Measurements from ENCODE around the gene COX7B2. TPM values are rescaled to one million over a fixed set of nuclear protein-coding genes. Genes with fewer than 3 reads are reported as not detected.

COX7B2 gene
- polyA plus RNA-seq, 2 of the 4 experiments (the other 2 are of a cell fraction) = not detected

DNA sequence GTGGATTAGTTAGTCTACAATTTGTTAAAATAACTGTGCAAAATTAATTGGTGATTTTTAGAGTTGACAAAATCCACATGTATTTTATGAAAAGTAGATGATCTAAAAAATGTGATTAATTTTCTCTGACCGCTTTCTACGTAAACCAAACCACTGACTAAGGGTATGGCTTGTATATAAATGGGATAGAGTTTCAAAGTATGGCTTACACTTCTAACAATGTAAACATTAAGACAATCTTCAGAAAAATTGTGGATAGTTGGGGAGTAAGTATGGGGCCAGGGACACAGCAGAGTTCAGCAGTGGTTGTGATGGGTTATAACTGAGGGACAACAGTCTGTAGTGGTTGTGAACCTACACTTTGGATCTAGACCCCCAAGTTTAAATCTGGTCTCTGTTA is 44.5 kb upstream of the COX7B2 start (continued):
- no peak for TF ChIP-seq JUNB (IDR thresholded peaks at IDR 0.05)

- no peaks in the 10 kb centered on the region for H3K9me3 ChIP-seq
- FAIRE-seq = no peak
Observed at GRCh38 chr4:46952451-46952850, 43.4 kb upstream of the COX7B2 start.

GRCh38 chr4:46950826-46951225 is 41.8 kb upstream of the COX7B2 start:
- CTCF ChIA-PET = no interaction called here
- no peaks in the 10 kb centered on the region for H3K4me1 ChIP-seq
- H3K9me3 ChIP-seq = no peaks in the 10 kb centered on the region
- 30% methylated on average over 3 of the region's 3 CpGs for WGBS (ENCODE audit: missing lambda C conversion rate)
- ATAC-seq (no peak), FAIRE-seq (no peak), DNase-seq (ENCODE audit: low read depth in 1 of 2, low spot score in 1 of 2) (no peak)
- no peak overlapping the region for H3K4me3 ChIP-seq
- no peak overlapping the region for H3K4me2 ChIP-seq
- TF ChIP-seq EP300 (IDR thresholded peaks at IDR 0.05) (no peak), ZSCAN20 (CRISPR knock-in tag; IDR thresholded peaks at IDR 0.05) (no peak), CEBPB (IDR thresholded peaks at IDR 0.05) (no peak), SMC3 (IDR thresholded peaks at IDR 0.05) (no peak), CBX2 (IDR thresholded peaks at IDR 0.05; ENCODE audit: borderline replicate concordance, low read depth) (no peak), SREBF2 (IDR thresholded peaks at IDR 0.05) (no peak), RAD21 (conservative IDR thresholded peaks at IDR 0.05 in 1 of 2, IDR thresholded peaks at IDR 0.05 in 1 of 2) (no peak), PHF8 (IDR thresholded peaks at IDR 0.05; ENCODE audit: borderline replicate concordance, low read depth) (no peak), GATA3 (IDR thresholded peaks at IDR 0.05; ENCODE audit: borderline replicate concordance) (no peak), BHLHE40 (IDR thresholded peaks at IDR 0.05; ENCODE audit: low read depth, low read length) (no peak), NFE2L2 (conservative IDR thresholded peaks at IDR 0.05; ENCODE audit: low read length) (no peak), MAZ (IDR thresholded peaks at IDR 0.05; ENCODE audit: borderline replicate concordance, low read depth, low read length) (no peak), POLR2AphosphoS2 (conservative IDR thresholded peaks at IDR 0.05; ENCODE audit: low read length) (no peak), KDM5A (IDR thresholded peaks at IDR 0.05) (no peak), NPAS2 (CRISPR knock-in tag; IDR thresholded peaks at IDR 0.05; ENCODE audit: borderline replicate concordance) (no peak), JUN (IDR thresholded peaks at IDR 0.05) (no peak), HOXB13 (CRISPR knock-in tag; IDR thresholded peaks at IDR 0.05; ENCODE audit: low read depth) (no peak)
- TF ChIP-seq, protein P1, sequence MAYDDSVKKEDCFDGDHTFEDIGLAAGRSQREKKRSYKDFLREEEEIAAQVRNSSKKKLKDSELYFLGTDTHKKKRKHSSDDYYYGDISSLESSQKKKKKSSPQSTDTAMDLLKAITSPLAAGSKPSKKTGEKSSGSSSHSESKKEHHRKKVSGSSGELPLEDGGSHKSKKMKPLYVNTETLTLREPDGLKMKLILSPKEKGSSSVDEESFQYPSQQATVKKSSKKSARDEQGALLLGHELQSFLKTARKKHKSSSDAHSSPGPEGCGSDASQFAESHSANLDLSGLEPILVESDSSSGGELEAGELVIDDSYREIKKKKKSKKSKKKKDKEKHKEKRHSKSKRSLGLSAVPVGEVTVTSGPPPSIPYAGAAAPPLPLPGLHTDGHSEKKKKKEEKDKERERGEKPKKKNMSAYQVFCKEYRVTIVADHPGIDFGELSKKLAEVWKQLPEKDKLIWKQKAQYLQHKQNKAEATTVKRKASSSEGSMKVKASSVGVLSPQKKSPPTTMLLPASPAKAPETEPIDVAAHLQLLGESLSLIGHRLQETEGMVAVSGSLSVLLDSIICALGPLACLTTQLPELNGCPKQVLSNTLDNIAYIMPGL (CRISPR knock-in tag; IDR thresholded peaks at IDR 0.05; ENCODE audit: borderline replicate concordance) = no peak
- TF ChIP-seq, protein P2, sequence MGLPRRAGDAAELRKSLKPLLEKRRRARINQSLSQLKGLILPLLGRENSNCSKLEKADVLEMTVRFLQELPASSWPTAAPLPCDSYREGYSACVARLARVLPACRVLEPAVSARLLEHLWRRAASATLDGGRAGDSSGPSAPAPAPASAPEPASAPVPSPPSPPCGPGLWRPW (IDR thresholded peaks at IDR 0.05) = no peak
- TF ChIP-seq, protein P3, sequence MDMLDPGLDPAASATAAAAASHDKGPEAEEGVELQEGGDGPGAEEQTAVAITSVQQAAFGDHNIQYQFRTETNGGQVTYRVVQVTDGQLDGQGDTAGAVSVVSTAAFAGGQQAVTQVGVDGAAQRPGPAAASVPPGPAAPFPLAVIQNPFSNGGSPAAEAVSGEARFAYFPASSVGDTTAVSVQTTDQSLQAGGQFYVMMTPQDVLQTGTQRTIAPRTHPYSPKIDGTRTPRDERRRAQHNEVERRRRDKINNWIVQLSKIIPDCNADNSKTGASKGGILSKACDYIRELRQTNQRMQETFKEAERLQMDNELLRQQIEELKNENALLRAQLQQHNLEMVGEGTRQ (IDR thresholded peaks at IDR 0.05) = no peak
- H3K27ac ChIP-seq = no peak overlapping the region
- POLR2A ChIA-PET = no interaction called here

More at GRCh38 chr4:46952451-46952850, 43.4 kb upstream of the COX7B2 start:
- POLR2A ChIA-PET = no interaction called here
- no peak overlapping the region for H3K4me2 ChIP-seq
- DNase-seq (ENCODE audit: low read depth in 1 of 2, low spot score in 1 of 2) = no peak
- CTCF ChIA-PET = no interaction called here
- 3% methylated on average over 2 of the region's 2 CpGs for WGBS (ENCODE audit: missing lambda C conversion rate)
- H3K4me1 ChIP-seq = no peaks in the 10 kb centered on the region
- TF ChIP-seq EHF (CRISPR knock-in tag; IDR thresholded peaks at IDR 0.05) = no peak
- no peak for TF ChIP-seq BCL3 (IDR thresholded peaks at IDR 0.05)
- TF ChIP-seq HDAC2 (IDR thresholded peaks at IDR 0.05) = no peak
- no peak for TF ChIP-seq MAFK (IDR thresholded peaks at IDR 0.05; ENCODE audit: partially characterized antibody)
- TF ChIP-seq TFCP2L1 (CRISPR knock-in tag; IDR thresholded peaks at IDR 0.05) = no peak
- no peak for TF ChIP-seq JUN (IDR thresholded peaks at IDR 0.05)
- TF ChIP-seq ESRRA (IDR thresholded peaks at IDR 0.05; ENCODE audit: borderline replicate concordance, low read length) = no peak
- TF ChIP-seq POLR2A (IDR thresholded peaks at IDR 0.05; ENCODE audit: low read length) = no peak
- no peak for TF ChIP-seq BHLHE40 (IDR thresholded peaks at IDR 0.05; ENCODE audit: low read depth, low read length)
- no peak for TF ChIP-seq TP53 (CRISPR knock-in tag; IDR thresholded peaks at IDR 0.05)
- TF ChIP-seq HOXA7 (CRISPR knock-in tag; IDR thresholded peaks at IDR 0.05) = no peak
- no peak for TF ChIP-seq RNF2 (IDR thresholded peaks at IDR 0.05; ENCODE audit: borderline replicate concordance, low read depth)
- TF ChIP-seq, protein P3 (IDR thresholded peaks at IDR 0.05) = no peak
- no peak for TF ChIP-seq GATA3 (IDR thresholded peaks at IDR 0.05; ENCODE audit: borderline replicate concordance)
- H3K27ac ChIP-seq = no peak overlapping the region
- H3K4me3 ChIP-seq = no peak overlapping the region
- ATAC-seq = no peak
